Measurements from ENCODE around the gene UGT1A5. TPM values are rescaled to one million over a fixed set of nuclear protein-coding genes. Genes with fewer than 3 reads are reported as not detected.

UGT1A5 gene
- total RNA-seq, 1 donor from 2014 or later = not detected

DNA sequence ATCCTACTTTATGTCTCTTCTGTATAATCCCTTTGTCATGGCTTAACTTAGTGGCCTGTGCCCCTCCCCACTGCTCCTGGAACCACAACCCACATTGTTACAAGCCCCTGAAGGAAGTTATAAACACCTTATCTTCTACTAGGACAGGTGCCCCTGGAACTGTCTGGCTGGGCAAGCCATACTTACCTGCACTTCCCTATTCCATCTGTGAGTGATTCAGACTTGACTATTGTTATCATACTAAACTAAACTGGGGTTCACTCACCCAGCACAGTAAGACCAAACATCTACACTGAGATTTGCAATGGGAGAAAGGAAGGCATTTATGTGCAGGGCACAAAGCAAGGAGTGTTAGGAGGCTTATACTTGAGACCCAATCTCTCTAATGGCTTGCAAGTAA is 23.7 kb upstream of the UGT1A5 start:
- Histone ChIP-seq H3K27ac (no peak overlapping the region), H3K4me3 (no peak overlapping the region), H3K27me3 (no peaks in the 10 kb centered on the region), H3K4me1 (no peaks in the 10 kb centered on the region), H3K9me3 (no peaks in the 10 kb centered on the region), H3K36me3 (no peaks in the 10 kb centered on the region)
- TF ChIP-seq, protein P1, sequence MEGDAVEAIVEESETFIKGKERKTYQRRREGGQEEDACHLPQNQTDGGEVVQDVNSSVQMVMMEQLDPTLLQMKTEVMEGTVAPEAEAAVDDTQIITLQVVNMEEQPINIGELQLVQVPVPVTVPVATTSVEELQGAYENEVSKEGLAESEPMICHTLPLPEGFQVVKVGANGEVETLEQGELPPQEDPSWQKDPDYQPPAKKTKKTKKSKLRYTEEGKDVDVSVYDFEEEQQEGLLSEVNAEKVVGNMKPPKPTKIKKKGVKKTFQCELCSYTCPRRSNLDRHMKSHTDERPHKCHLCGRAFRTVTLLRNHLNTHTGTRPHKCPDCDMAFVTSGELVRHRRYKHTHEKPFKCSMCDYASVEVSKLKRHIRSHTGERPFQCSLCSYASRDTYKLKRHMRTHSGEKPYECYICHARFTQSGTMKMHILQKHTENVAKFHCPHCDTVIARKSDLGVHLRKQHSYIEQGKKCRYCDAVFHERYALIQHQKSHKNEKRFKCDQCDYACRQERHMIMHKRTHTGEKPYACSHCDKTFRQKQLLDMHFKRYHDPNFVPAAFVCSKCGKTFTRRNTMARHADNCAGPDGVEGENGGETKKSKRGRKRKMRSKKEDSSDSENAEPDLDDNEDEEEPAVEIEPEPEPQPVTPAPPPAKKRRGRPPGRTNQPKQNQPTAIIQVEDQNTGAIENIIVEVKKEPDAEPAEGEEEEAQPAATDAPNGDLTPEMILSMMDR (IDR thresholded peaks at IDR 0.05) = no peak
- DNase-seq = no peak
- intact Hi-C loops (cut with DNase I) = no loop called here
- ATAC-seq = no peak

DNA sequence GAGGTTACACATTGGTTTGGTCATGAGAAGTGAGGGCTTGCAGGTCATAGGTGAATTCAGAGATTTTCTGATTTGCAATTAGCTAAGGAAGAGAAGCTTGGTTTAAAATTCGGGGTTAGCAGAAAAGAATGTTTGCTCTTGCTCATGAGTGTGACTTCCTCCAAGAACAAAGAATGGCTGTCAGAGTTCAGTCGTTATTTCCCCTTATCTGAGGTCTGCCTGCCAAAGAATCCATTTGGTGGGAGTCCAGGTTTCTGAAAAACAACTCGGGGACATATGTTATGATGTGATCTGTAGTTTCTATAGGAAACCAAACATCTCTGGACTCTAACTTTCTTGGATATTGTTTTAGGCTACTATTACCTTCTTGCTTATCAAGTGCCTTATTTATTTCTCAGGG is 23.2 kb upstream of the UGT1A5 start:
- intact Hi-C loops (cut with DNase I) = no loop called here
- Histone ChIP-seq H3K27ac (no peak overlapping the region), H3K4me3 (no peak overlapping the region), H3K9me3 (no peaks in the 10 kb centered on the region), H3K27me3 (no peaks in the 10 kb centered on the region), H3K36me3 (no peaks in the 10 kb centered on the region), H3K4me1 (no peaks in the 10 kb centered on the region)
- TF ChIP-seq, protein P1 (IDR thresholded peaks at IDR 0.05) = no peak
- ATAC-seq (no peak), DNase-seq (no peak)

DNA sequence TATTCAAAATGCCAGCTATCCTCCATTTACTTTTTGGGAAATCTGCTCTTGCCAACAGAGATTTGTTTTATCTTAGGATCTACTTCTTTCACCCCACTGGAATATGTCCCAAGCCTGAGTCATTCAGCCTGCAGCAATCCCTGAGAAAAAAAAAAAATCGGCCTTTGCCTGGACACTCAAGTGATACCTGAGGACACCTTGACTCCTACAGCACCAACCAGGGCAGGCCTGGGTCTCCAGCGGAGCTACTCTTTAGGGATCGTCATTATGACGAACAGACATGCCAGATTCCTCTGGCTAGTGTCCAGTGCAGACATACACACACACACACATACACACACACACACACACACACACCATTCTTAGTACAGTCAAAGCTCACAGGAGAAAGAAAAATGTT is 22.3 kb upstream of the UGT1A5 start:
- Histone ChIP-seq H3K27ac (no peak overlapping the region), H3K27me3 (no peaks in the 10 kb centered on the region), H3K4me3 (no peak overlapping the region), H3K9me3 (no peaks in the 10 kb centered on the region), H3K36me3 (no peaks in the 10 kb centered on the region), H3K4me1 (no peaks in the 10 kb centered on the region)
- TF ChIP-seq, protein P1 (IDR thresholded peaks at IDR 0.05) = no peak
- DNase-seq (no peak), ATAC-seq (no peak)
- intact Hi-C loops (cut with DNase I) = no loop called here

DNA sequence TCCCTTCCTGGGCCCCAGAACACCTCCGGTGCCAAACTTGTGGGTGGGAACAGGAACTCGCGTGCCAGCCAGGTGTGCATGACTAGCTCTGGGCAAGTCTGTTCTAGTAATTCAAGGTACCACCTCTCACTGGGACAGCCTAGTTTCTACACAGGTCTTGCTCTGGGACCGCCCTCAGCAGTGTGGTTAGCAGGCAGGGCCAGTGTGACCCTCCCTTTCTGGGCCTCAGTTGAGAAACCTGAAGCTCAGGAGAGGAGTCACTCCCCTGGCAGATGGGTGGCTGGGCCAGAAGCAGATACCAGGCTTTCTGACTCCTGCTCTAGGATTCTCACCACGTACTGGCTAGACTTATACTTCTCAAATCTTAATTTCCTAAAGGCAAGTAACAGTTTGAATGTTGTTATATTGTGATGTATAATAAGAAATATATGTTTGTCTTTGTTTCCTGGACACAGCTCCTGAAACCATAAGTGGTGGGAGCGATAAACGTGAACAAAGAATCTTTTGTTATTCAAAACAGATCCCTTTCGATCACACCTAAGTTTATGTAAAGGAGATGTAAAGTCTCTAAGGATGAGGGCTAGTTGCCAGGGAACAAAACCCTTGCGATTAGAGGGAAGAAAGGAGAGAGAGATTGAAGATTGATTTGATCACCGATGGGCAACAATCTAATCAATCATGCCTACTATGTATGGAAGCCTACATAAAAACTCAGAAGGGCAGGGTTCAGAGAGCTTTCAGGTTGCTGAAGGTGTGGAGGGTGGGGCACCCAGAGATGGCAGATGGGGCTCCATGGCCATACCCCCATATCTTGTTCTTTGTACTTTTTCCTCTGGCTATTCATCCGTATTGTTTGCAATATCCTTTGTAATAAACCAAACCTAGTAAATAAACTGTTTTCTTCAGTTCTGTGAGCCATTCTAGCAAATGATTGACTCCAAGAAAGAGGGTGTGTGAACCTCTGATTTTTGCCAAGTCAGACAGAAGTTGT is 21.0 kb upstream of the UGT1A5 start:
- Histone ChIP-seq H3K4me1 (no peaks in the 10 kb centered on the region), H3K4me3 (no peak overlapping the region), H3K36me3 (no peaks in the 10 kb centered on the region), H3K9me3 (no peaks in the 10 kb centered on the region), H3K27me3 (no peaks in the 10 kb centered on the region), H3K27ac (no peak overlapping the region)
- DNase-seq (no peak), ATAC-seq (no peak)
- TF ChIP-seq, protein P1 (IDR thresholded peaks at IDR 0.05) = no peak
- intact Hi-C loops (cut with DNase I) = no loop called here

DNA sequence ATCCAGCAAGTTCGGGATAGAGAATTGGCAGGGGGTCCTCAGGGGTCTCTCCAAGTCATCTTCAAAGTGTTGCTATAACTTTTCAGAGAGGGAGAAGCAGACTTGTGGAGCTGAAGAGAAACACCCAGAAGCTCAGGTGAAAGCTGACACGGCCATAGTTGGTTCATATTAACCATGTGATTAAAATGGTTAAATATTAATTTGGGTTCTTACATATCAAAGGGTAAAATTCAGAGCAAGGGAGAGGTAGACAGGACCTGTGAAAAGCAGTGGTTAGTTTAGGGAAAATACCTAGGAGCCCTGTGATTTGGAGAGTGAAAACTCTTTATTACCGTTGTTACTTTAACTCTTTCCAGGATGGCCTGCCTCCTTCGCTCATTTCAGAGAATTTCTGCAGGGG is 20.1 kb upstream of the UGT1A5 start, which contains the start of gene UGT1A6:
UGT1A6 (plus strand) TSS at position 243 of the 400 bp plus-strand sequence; CDS start at position 358, 115 bp downstream.
- Histone ChIP-seq H3K9me3 (no peaks in the 10 kb centered on the region), H3K36me3 (no peaks in the 10 kb centered on the region), H3K27me3 (no peaks in the 10 kb centered on the region), H3K4me1 (no peaks in the 10 kb centered on the region), H3K27ac (no peak within 1 kb of the TSS), H3K4me3 (no peak within 1 kb of the TSS)
- TF ChIP-seq, protein P1 (IDR thresholded peaks at IDR 0.05) = no peak
- intact Hi-C loops (cut with DNase I) = no loop called here
- DNase-seq (no peak), ATAC-seq (no peak)

Data from upper lobe of right lung (tissue), 1 donor.